ENCODE measurements around the gene BMP7.

BMP7 gene

GRCh38 chr20:57166568-57167291, 99.7 kb downstream of the BMP7 start:
- no peak for DNase-seq (ENCODE audit: low spot score)
- in situ Hi-C loops (cut with MboI; ENCODE audit: low pct_unique_long_range_greater_than_20kb, low sequenced_read_pairs, unreplicated experiment) = no loop called here
- TF ChIP-seq CTCF (IDR thresholded peaks at IDR 0.05; ENCODE audit: extremely low read depth, insufficient read depth, missing control alignments) = no peak

- no peak for DNase-seq (ENCODE audit: low spot score)
- TF ChIP-seq CTCF (IDR thresholded peaks at IDR 0.05; ENCODE audit: extremely low read depth, insufficient read depth, missing control alignments) = no peak
- in situ Hi-C loops (cut with MboI; ENCODE audit: low pct_unique_long_range_greater_than_20kb, low sequenced_read_pairs, unreplicated experiment) = no loop called here
Measured at GRCh38 chr20:57165427-57166004, 100.9 kb downstream of the BMP7 start.

GRCh38 chr20:57164872-57165271, 101.6 kb downstream of the BMP7 start:
- in situ Hi-C loops (cut with MboI; ENCODE audit: low pct_unique_long_range_greater_than_20kb, low sequenced_read_pairs, unreplicated experiment) = no loop called here
- DNase-seq (ENCODE audit: low spot score) = no peak
- TF ChIP-seq CTCF (IDR thresholded peaks at IDR 0.05; ENCODE audit: extremely low read depth, insufficient read depth, missing control alignments) = no peak

GRCh38 chr20:57163041-57163440, 103.4 kb downstream of the BMP7 start:
- in situ Hi-C loops (cut with MboI; ENCODE audit: low pct_unique_long_range_greater_than_20kb, low sequenced_read_pairs, unreplicated experiment) = no loop called here
- no peak for DNase-seq (ENCODE audit: low spot score)
- TF ChIP-seq CTCF (IDR thresholded peaks at IDR 0.05; ENCODE audit: extremely low read depth, insufficient read depth, missing control alignments) = no peak

DNA sequence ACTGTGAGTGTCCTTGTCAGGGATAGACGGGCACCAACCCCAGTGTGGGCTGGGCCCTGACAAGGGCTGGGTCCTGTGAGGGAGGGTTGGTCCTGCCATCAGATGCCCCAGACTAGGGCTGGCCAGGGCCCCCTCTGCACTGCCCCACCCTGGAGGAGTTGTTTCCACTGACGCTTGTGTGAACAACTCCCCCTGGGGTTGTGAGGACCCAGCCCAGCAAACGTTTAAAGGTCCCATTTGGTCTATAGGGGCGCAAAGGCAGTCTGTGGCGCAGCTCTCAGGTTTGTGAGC, 104.1 kb downstream of the BMP7 start:
- in situ Hi-C loops (cut with MboI; ENCODE audit: low pct_unique_long_range_greater_than_20kb, low sequenced_read_pairs, unreplicated experiment) = no loop called here
- no peak for TF ChIP-seq CTCF (IDR thresholded peaks at IDR 0.05; ENCODE audit: extremely low read depth, insufficient read depth, missing control alignments)
- DNase-seq (ENCODE audit: low spot score) = no peak

GRCh38 chr20:57161478-57162361, 104.7 kb downstream of the BMP7 start:
- no peak for DNase-seq (ENCODE audit: low spot score)
- no peak for TF ChIP-seq CTCF (IDR thresholded peaks at IDR 0.05; ENCODE audit: extremely low read depth, insufficient read depth, missing control alignments)
- in situ Hi-C loops (cut with MboI; ENCODE audit: low pct_unique_long_range_greater_than_20kb, low sequenced_read_pairs, unreplicated experiment) = no loop called here
